ENCODE measurements around the gene ZBTB9.

GRCh38 chr6:33425668-33426577 is 28.5 kb upstream of the ZBTB9 start:
- no peak for TF ChIP-seq ZNF274 (IDR thresholded peaks at IDR 0.05; ENCODE audit: low read depth, low read length)
- no peak for TF ChIP-seq YY1 (IDR thresholded peaks at IDR 0.05; ENCODE audit: insufficient read depth, insufficient read length)
